ENCODE data around the gene CAPN5.

Gene CAPN5

DNA sequence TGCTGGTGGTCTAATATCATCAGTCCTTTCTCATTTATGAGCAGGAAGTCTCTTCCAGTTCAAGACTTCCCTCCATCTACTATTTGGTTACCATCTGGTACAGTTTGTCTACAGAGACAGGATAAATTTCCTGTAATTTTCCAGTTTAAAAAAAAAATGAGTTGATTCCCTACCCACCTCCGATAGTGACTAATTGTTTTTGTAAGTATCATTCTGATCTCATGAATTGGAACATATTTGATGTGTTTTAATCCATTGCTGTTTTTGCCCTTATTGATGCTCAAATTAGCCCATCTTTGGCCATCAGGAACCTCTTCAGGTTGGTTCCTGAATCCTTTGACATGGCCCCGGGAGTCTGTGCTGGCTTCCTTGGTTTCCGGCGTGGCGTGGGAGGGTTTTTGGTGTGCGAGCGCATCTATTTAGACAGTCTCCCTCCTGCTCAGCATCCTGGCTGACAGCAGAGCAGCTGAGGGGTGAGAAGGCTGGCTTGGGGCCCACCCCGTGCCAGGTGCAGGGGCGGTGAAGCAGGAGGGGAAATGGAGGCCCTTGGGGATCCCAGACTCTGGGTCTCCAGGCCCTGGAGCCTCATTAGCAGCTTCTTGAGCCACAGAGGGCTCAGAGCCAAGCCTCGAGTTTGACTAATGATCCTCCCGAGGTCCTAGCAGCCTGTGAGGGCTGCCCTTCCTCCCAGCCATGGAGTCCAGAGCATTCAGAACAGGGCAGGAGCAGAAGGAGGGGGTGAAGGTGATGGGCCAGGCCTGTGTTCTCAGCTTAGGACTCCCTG lies 42.7 kb downstream of the CAPN5 start:
- TF ChIP-seq, protein P1, sequence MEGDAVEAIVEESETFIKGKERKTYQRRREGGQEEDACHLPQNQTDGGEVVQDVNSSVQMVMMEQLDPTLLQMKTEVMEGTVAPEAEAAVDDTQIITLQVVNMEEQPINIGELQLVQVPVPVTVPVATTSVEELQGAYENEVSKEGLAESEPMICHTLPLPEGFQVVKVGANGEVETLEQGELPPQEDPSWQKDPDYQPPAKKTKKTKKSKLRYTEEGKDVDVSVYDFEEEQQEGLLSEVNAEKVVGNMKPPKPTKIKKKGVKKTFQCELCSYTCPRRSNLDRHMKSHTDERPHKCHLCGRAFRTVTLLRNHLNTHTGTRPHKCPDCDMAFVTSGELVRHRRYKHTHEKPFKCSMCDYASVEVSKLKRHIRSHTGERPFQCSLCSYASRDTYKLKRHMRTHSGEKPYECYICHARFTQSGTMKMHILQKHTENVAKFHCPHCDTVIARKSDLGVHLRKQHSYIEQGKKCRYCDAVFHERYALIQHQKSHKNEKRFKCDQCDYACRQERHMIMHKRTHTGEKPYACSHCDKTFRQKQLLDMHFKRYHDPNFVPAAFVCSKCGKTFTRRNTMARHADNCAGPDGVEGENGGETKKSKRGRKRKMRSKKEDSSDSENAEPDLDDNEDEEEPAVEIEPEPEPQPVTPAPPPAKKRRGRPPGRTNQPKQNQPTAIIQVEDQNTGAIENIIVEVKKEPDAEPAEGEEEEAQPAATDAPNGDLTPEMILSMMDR (IDR thresholded peaks at IDR 0.05; ENCODE audit: extremely low read depth, missing control alignments) = no peak
- DNase-seq (ENCODE audit: low spot score) = no peak

DNA sequence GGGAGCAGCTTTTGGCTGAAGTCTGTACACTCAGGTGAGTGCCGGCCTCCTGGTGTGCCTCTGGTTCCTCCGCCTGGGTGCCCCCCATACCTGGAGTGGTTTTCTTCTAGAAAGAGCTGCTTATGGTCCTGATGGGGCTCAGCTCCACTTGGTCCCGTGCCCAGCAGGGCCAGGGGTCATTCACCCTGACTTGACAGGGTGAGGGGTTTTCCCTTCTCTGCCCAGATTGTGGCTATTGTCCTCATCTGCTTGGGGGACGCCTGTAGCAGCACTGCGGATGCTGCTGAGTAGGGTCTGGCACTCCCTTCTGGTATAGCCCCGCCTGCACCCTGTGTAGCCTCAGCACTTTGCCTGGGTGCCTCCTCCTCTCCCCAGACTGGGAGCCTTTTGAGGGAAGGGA lies 44.1 kb downstream of the CAPN5 start:
- TF ChIP-seq, protein P1 (IDR thresholded peaks at IDR 0.05; ENCODE audit: extremely low read depth, missing control alignments) = no peak
- no peak for DNase-seq (ENCODE audit: low spot score)

DNA sequence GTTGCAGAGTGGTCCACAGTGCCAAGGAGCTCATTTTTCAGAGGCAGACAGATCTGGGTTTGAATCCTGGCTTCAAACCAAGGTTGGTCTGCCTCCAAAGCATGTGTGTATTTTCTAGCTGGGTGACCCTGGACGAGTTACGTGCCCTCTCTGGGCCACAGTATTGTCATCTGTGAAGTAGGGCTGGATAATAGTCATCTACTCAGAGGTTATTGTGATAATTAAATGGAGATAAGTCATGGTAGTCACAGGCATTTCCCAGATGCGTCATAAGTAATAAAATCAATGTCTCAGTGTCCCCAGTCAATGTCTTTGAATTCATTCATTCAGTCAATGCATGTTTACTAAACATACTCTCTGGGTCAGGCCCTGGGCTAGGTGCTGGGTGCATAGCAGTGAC lies 44.5 kb downstream of the CAPN5 start:
- TF ChIP-seq, protein P1 (IDR thresholded peaks at IDR 0.05; ENCODE audit: extremely low read depth, missing control alignments) = no peak
- DNase-seq (ENCODE audit: low spot score) = no peak

DNA sequence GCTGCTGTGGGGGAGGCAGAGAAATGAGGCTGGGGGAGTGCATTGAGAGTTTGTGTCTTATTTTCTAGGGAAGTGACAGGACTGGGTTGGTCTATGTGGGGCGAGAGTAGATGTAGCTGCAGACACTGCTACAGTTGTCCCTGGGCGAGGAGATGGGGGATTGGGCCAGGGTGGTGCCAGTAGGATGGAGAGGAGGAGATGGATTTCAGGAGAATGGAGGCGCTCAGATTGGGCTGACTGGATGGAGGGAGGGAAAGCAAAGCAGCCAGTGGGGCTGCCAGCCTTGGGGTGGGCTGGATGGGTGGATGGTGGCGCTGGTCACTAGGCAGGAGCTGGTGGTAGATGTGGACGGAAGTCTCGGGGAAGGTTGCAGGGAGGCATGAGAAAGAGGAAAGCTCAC lies 45.2 kb downstream of the CAPN5 start:
- DNase-seq (ENCODE audit: low spot score) = no peak
- TF ChIP-seq, protein P1 (IDR thresholded peaks at IDR 0.05; ENCODE audit: extremely low read depth, missing control alignments) = no peak

DNA sequence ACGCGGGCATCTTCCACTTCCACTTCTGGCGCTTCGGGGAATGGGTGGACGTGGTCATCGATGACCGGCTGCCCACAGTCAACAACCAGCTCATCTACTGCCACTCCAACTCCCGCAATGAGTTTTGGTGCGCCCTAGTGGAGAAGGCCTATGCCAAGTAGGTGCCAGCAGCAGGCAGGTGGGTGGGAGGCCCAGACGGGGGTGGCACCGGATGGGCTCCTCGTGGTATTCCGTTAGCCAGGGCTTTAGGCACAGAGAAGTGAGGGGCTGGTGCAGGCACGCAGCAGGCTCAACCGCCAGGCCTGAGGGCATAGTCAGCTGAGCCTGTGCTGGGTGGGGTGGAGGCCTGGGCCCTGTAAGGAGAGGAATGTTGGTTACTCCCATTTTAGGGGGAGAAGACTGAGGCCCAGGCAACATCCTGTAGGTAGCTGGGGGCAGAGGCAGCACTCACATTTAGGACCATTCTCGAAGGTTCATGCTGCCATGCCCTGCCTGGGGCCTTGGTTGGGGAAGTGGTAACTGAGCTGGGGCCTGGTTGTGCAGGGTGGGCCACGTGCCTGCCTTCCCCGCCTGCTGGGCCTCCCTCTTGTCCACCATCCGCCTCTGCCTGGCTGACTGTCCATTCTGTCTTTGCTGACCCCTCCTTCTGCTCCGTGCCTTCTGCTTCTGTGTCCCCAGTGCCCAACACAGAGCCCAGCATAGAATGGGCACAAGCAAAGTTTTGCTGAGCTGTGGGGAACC lies 46.0 kb downstream of the CAPN5 start:
- no peak for DNase-seq (ENCODE audit: low spot score)
- TF ChIP-seq, protein P1 (IDR thresholded peaks at IDR 0.05; ENCODE audit: extremely low read depth, missing control alignments) = no peak

GRCh38 chr11:77113382-77114088 lies 46.8 kb downstream of the CAPN5 start:
- DNase-seq (ENCODE audit: low spot score) = peak; percentile 59
- TF ChIP-seq, protein P1 (IDR thresholded peaks at IDR 0.05; ENCODE audit: extremely low read depth, missing control alignments) = peak; percentile 13

- DNase-seq (ENCODE audit: low spot score) = no peak
- TF ChIP-seq, protein P1 (IDR thresholded peaks at IDR 0.05; ENCODE audit: extremely low read depth, missing control alignments) = no peak
Measured at GRCh38 chr11:77114089-77114463, 47.3 kb downstream of the CAPN5 start.
